Measurements from ENCODE around the gene COX6A2. TPM values are rescaled to one million over a fixed set of nuclear protein-coding genes. Genes with fewer than 3 reads are reported as not detected.
"Not testable (repeated sequence)": the region's sequence is repeated elsewhere in the genome, so short reads cannot be mapped to it uniquely, and the experiment has no call there.

Gene COX6A2
- total RNA-seq, 2 donors from 2014 or later, result not detected

- no peaks in the 10 kb centered on the region for H3K9me3 ChIP-seq
- no peaks in the 10 kb centered on the region for H3K36me3 ChIP-seq
- H3K9ac ChIP-seq (ENCODE audit: low read depth in 2 of 2, low read length in 2 of 2), result no peak overlapping the region
- no peaks in the 10 kb centered on the region for H3K4me1 ChIP-seq
- no peak for TF ChIP-seq CTCF (IDR thresholded peaks at IDR 0.05)
- H3K27ac ChIP-seq, result no peak overlapping the region
- no peak for DNase-seq
- H3K27me3 ChIP-seq, result no peaks in the 10 kb centered on the region
- intact Hi-C loops (cut with DNase I), result no loop called here
- no peak overlapping the region for H3K4me3 ChIP-seq
These were observed 10.2 kb downstream of the COX6A2 start for GRCh38 chr16:31417916-31418315.

GRCh38 chr16:31417036-31417435, 11.1 kb downstream of the COX6A2 start:
- H3K36me3 ChIP-seq; H3K4me1 ChIP-seq; intact Hi-C loops (cut with DNase I); DNase-seq; H3K4me3 ChIP-seq; H3K9me3 ChIP-seq; H3K9ac ChIP-seq (ENCODE audit: low read depth in 2 of 2, low read length in 2 of 2); H3K27me3 ChIP-seq; H3K27ac ChIP-seq: not testable (repeated sequence)

DNA sequence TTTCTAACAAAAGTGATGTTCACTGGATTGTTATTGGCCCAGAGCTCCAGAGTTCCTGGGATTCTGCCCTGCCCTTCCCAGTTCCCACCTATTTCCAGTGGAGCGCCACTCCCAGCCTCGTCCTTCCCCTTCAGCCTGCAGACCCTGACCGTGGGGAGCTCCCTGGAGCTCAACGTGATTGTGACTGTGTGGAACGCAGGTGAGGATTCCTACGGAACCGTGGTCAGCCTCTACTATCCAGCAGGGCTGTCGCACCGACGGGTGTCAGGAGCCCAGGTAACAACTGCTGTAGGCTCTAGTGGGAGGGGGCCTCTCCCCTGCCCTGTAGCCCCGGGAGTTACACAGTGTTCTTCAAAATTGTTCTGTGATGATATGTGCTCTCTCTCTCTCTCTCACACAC, 11.8 kb downstream of the COX6A2 start:
- DNase-seq, result no peak
- Histone ChIP-seq H3K36me3 (no peaks in the 10 kb centered on the region), H3K9ac (ENCODE audit: low read depth in 2 of 2, low read length in 2 of 2) (no peak overlapping the region), H3K4me3 (no peak overlapping the region), H3K4me1 (no peaks in the 10 kb centered on the region), H3K27me3 (no peaks in the 10 kb centered on the region), H3K9me3 (no peaks in the 10 kb centered on the region), H3K27ac (no peak overlapping the region)
- TF ChIP-seq CTCF (IDR thresholded peaks at IDR 0.05), result no peak
- intact Hi-C loops (cut with DNase I), result no loop called here

DNA sequence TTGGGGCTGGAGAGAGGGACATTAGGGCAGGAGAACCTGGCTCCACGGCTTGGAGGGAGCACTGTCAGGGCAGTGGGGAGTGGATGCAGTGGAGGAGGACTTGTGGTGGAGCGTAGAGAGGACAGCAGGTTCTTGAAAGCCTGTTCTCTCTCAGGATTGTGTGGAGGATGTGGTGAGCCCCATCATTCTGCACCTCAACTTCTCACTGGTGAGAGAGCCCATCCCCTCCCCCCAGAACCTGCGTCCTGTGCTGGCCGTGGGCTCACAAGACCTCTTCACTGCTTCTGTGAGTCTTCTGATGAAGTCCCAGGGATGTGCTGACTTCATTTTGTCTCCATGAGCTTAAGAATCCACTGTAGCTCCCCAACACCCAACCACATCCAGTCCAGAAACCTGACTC, 13.5 kb downstream of the COX6A2 start:
- DNase-seq, result no peak
- no peaks in the 10 kb centered on the region for H3K27me3 ChIP-seq
- intact Hi-C loops (cut with DNase I), result no loop called here
- no peaks in the 10 kb centered on the region for H3K9me3 ChIP-seq
- no peak overlapping the region for H3K4me3 ChIP-seq
- H3K36me3 ChIP-seq, result no peaks in the 10 kb centered on the region
- H3K4me1 ChIP-seq, result no peaks in the 10 kb centered on the region
- no peak for TF ChIP-seq CTCF (IDR thresholded peaks at IDR 0.05)
- H3K27ac ChIP-seq, result no peak overlapping the region
- no peak overlapping the region for H3K9ac ChIP-seq (ENCODE audit: low read depth in 2 of 2, low read length in 2 of 2)

GRCh38 chr16:31413943-31414342, 14.2 kb downstream of the COX6A2 start:
- Histone ChIP-seq H3K27ac (no peak overlapping the region), H3K9ac (ENCODE audit: low read depth in 2 of 2, low read length in 2 of 2) (no peak overlapping the region), H3K36me3 (no peaks in the 10 kb centered on the region), H3K27me3 (no peaks in the 10 kb centered on the region), H3K4me3 (no peak overlapping the region), H3K9me3 (no peaks in the 10 kb centered on the region), H3K4me1 (no peaks in the 10 kb centered on the region)
- TF ChIP-seq CTCF (IDR thresholded peaks at IDR 0.05), result no peak
- intact Hi-C loops (cut with DNase I), result no loop called here
- DNase-seq, result no peak

DNA sequence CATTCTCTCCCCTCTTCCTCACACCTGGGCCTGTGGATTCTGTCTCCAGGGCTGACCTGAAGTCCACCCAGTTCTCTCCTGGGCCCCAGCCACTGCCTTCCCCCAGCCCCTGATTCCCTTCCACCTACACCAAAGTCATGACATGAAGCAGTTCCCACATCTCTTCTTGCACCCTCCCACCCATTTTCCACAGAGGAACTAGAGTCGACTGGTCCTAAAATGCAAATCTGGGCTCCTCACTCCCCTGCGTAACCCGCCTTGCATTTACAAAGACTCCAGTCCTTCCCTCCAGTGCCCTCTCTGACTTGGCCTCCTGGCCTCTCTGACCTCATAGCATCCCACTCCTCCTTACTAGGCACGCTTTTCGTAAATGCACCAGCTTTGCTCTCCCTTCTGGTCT, 14.8 kb downstream of the COX6A2 start:
- Histone ChIP-seq H3K27me3 (no peaks in the 10 kb centered on the region), H3K36me3 (no peaks in the 10 kb centered on the region), H3K9me3 (no peaks in the 10 kb centered on the region), H3K27ac (no peak overlapping the region), H3K9ac (ENCODE audit: low read depth in 2 of 2, low read length in 2 of 2) (no peak overlapping the region), H3K4me3 (no peak overlapping the region), H3K4me1 (no peaks in the 10 kb centered on the region)
- intact Hi-C loops (cut with DNase I), result no loop called here
- no peak for TF ChIP-seq CTCF (IDR thresholded peaks at IDR 0.05)
- DNase-seq, result no peak
